GM21390 (cell line): ENCODE measurements around the gene KIAA2012.
A peak's percentile ranks its signal among the peaks of the same experiment; 100 is the strongest.
"Not testable (repeated sequence)": the region's sequence is repeated elsewhere in the genome, so short reads cannot be mapped to it uniquely, and the experiment has no call there.

Experiments
- ATAC-seq: cut with Tn5 transposase; IDR thresholded peaks from one replicate; pipeline ENCODE4 v1.9.1; 2021; ENCODE audit not compliant: unreplicated experiment

KIAA2012 gene

DNA sequence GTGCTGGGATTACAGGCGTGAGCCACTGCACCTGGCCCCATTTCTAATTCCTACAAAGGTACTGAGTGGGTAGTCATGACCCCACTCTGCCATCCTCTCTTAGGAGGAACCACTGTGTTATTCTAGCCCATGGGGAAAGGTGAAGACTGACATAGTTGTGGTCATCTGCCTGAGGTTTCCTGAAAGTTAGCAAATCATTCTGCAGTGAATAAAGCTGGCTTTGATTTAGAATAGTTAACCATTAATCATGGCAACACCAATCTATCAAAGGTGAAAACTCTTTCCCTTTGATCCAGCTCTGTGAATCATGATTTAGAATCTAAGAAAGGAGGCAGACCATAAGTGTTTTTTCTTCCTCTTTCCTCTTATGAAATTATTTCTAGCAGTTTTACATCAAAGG, 114.5 kb downstream of the KIAA2012 start:
- no peak for ATAC-seq

DNA sequence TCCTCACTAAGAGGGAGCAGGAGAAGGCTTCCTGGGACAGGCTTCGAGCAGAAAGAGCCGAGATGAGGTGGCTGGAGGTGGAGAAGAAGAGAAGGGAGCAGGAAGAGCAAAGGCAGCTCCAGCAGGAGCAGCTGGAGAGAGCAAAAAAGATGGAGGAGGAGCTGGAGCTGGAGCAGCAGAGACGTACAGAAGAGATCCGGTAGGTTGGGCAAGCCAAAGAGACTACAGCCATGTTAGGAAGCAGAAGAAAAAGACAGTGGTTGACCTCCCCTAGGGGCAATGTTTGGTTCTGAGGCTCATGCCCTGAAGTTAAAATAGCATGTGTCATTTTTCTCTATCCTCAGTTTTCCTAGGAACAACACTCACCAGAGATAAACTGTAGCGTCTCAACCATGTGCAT, 120.2 kb downstream of the KIAA2012 start:
- no peak for ATAC-seq

DNA sequence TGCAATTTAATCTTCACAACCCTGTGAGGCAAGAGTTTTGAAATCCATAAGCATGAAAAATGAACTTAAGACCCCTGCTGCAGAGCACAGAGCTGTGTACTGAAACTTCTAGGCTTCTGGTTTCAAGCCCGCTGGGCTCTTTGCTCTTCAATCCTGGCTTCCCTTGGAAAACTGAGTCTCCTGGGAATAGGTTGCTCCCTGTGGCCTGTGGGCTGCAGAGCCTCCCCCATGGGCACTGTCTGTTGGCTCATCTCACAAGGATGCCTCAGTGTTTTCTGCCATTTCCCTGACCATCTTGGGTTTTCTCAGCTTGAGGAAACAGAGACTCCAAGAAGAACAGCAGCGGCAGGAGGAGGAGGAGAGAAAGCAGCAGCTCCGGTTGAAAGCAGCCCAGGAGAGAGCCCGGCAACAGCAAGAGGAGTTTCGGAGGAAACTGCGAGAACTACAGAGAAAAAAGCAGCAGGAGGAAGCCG, 120.9 kb downstream of the KIAA2012 start:
- no peak for ATAC-seq

DNA sequence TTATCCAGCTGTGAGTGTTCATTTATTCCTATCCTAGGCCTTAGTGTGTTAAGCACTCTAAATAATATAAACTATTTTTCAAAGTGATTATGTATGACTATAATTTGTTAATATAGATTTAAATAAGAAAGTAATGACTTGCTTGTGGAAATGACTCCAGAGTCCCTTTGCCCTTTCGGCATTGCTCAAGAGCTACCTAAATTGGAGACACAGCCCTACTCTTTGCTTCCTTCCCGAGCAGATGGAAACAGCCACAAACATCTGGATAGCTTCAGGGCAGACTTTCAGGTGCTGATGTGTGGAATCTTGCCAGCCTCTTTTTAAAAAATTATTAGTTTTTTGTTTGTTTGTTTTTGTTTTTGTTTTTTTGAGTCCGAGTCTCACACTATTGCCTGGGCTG, 121.4 kb downstream of the KIAA2012 start:
- ATAC-seq = no peak

DNA sequence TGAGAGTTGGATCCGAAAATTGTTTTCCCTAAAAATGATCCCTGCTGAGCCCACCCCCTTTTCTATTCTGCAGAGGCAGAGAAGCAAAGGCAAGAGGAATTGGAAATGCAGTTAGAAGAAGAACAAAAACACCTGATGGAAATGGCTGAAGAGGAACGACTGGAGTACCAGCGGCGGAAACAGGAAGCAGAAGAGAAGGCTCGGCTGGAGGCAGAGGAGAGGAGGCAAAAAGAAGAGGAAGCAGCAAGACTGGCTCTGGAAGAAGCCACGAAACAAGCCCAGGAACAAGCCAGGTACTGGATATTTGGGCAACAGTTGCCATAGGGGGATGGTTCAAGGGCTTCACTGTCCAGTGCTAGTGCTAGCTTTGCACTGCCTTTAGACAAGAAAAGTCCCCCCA, 123.7 kb downstream of the KIAA2012 start:
- ATAC-seq = no peak

GRCh38 chr2:202201220-202202160, 128.4 kb downstream of the KIAA2012 start:
- no peak for ATAC-seq

DNA sequence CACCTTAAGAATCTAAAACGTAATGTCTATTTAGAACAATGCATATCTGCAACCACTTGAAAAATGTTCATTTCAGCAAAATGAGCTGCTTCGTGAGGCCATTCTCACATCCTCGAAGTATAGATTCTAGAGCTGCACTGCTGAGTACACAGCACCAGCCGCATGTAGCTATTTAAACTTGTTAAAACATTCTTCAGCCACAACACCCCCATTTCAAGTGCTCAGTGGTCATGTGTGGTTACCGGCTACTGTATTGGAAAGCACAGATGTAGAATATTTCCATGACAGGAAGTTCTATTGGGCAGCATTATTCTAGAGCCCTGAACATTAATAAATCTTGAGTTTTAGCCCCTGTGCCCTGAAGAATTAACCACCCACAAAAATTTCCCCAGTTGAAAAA, 130.3 kb downstream of the KIAA2012 start:
- ATAC-seq = no peak

DNA sequence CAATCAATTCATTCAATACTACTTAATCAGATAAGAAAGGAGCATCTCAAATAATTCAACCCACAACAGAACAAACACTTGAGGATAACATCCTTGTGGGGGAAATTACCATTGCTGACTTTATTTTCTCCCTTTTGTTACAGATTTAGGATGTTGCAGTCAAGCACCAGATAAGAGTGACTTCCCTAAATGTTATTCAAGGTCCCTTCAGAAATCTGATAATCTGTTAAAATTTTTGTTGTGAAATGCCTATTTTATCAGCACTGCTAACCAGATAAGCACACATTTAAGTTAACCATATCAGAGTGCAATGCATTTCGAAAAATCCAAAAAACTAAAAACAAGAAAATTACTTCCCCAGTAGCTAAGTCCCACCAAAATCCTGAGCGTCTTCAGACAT, 131.8 kb downstream of the KIAA2012 start:
- ATAC-seq = no peak

GRCh38 chr2:202208526-202208925, 135.5 kb downstream of the KIAA2012 start:
- ATAC-seq = no peak

DNA sequence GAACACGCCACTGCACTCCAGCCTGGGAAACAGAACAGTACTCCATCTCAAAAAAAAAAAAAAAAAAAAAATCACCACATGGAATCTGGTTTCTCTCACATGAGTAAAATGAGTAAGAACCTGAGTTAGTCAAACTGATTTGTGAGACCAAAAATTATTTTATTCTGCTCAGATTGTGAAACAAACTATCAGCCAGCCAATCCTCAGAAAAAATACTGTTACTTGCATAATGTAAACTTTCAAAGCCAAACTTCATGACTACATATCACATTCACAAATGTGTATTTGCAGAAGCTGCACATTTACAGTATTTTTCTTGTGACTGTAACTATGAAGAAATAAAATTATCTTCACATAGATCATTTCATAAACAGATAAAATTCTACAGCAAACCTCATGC, 142.1 kb downstream of the KIAA2012 start:
- ATAC-seq = no peak

DNA sequence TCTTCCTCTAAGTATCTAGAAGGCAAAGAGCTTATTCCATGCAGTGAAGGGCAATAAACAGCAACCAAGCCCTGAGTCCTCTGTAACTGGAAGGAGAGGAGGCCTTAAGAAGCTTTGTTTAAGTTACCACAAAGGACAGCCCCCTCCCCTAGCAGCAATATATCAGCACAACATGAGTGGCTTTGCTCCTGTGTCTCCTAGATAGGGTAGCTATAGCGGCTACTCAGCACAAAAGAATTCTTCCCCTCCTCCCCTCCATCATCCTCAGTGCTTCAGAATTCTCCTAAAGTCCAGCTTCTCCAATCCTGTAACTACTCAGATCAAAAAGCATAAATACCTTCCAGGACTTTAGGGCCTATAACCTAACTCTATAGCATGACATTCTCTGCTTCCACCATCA, 148.8 kb downstream of the KIAA2012 start:
- ATAC-seq = no peak

DNA sequence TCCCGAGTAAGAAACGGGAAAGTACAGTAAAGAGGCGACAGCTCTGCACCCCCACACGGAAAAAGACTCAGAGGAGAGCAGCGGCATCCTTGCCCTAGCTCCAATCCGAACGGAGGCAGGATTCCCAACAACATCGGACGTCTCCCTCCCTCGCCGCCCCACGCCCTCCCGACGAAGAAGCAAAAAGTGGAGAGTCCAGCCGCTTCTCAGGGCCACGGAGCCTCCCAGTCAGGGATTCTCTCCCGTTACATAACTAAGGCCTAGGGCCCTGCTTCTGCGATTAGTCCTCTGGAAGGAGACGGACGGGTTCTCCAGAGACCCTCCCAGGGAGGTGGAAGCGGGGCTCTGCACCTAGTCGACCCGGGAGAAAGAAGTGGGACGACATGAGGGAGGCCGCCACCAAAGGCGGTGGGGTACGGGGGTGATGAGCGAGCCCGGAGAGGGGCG, 164.8 kb downstream of the KIAA2012 start:
- ATAC-seq = peak; percentile 32

- ATAC-seq = peak; percentile 98
These were observed 165.5 kb downstream of the KIAA2012 start, which contains the start of gene SUMO1 for GRCh38 chr2:202238234-202239197. TSS of gene SUMO1 (minus strand) at chr2:202238597. CDS start at chr2:202238451, 146 bp downstream.

DNA sequence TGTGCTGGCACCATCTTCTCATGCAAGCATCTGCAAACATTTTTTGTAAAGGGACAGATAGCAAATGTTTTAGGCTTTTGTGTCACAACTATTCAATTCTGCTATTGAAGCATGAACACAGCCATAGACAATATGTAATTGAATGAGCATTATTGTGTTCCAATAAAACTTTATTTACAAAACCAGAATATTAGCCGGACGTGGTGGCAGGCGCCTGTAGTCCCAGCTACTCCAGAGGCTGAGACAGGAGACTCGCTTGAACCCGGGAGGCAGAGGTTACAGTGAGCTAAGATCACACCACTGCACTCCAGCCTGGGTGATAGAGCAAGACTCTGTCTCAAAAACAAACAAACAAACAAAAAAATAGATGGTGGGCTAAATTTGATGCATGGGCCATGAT, 174.7 kb downstream of the KIAA2012 start:
- not testable (repeated sequence) for ATAC-seq

DNA sequence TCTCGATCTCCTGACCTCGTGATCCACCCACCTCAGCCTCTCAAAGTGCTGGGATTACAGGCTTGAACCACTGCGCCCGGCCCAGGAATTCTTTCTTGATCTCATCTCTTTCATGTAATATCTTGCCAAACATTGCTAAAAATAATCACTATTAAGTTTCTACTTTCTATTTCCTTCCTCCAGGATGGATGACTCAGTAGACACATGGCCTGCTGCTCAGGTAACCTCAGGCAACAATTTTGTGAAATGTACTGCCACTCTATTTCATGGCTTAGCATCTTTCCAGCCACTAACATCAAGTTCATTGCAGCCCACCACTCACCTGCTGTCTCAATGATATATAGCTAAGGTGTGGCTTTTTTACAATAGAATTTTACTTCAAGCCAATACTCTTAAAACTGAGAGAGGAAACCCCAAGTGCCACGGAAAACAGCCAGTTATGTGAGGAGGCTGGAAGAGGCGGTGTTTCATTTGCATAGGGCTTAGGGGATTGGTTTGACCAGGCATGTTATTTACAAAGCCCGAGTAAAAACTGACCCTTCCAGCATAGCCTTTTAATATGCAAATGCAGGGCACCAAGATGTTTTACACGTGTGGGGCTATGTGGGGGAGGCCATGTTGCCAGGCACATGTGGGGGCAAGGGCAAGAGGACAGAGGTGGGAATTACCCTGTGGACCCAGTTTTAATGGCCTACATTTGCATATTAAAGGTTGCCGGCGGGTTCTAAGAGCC, 176.6 kb downstream of the KIAA2012 start:
- no peak for ATAC-seq

- ATAC-seq = no peak
These were observed 178.4 kb downstream of the KIAA2012 start for GRCh38 chr2:202251494-202251893.
